ENCODE data around the gene CCDC141.
A peak's percentile ranks its signal among the peaks of the same experiment; 100 is the strongest.

Gene CCDC141

GRCh38 chr2:178914259-178914849 lies 135.6 kb downstream of the CCDC141 start:
- ATAC-seq (ENCODE audit: insufficient read depth, low read depth), result peak; percentile 99

DNA sequence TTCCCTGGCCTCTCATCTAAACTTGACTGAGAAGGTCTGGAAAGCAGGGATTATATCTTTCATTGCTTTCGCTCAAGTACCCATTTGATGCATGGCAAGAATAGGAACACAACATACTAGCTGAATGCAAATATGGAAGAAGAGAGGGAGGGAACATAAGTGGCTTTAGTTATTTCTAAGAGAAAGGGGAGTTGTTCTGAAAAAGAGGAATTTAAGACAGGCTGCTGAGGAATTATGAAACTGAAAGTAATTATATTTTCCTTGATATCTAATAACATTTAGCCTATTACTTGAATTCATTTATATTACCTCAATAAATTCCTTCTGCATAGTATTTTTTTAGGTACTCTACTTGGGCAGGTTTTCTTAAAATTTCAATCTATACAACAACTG lies 136.9 kb downstream of the CCDC141 start:
- Histone ChIP-seq H3K27me3 (ENCODE audit: insufficient read depth, low read length, poor library complexity) (peaks cover 14% of the 10 kb centered on the region), H3K36me3 (ENCODE audit: insufficient read depth, low read length) (no peaks in the 10 kb centered on the region), H3K9me3 (ENCODE audit: insufficient read depth, low read length, severe bottlenecking) (no peaks in the 10 kb centered on the region), H3K27ac (ENCODE audit: low read length) (no peak overlapping the region), H3K9ac (ENCODE audit: low read depth, low read length) (no peak overlapping the region), H3K4me2 (ENCODE audit: insufficient read depth, low read length) (no peak overlapping the region), H2AFZ (ENCODE audit: low read depth, low read length) (no peak overlapping the region), H4K20me1 (ENCODE audit: insufficient read depth, low read length) (no peaks in the 10 kb centered on the region), H3K4me3 (ENCODE audit: low read depth in 1 of 2, low read length in 2 of 2) (no peak overlapping the region), H3K79me2 (ENCODE audit: insufficient read depth, low read length) (no peaks in the 10 kb centered on the region), H3K4me1 (ENCODE audit: insufficient read depth, low read length) (no peaks in the 10 kb centered on the region)
- TF ChIP-seq CTCF (IDR thresholded peaks at IDR 0.05; ENCODE audit: borderline replicate concordance, extremely low read depth, low read length, poor library complexity, severe bottlenecking), result no peak
- no peak for TF ChIP-seq EZH2 (IDR thresholded peaks at IDR 0.05; ENCODE audit: borderline replicate concordance, low read depth, low read length, severe bottlenecking)
- no peak for ATAC-seq (ENCODE audit: insufficient read depth, low read depth)
- no peak for DNase-seq

More at GRCh38 chr2:178914259-178914849, 135.6 kb downstream of the CCDC141 start:
- no peak overlapping the region for H3K4me2 ChIP-seq (ENCODE audit: insufficient read depth, low read length)
- peaks cover 14% of the 10 kb centered on the region for H3K27me3 ChIP-seq (ENCODE audit: insufficient read depth, low read length, poor library complexity)
- no peaks in the 10 kb centered on the region for H3K4me1 ChIP-seq (ENCODE audit: insufficient read depth, low read length)
- no peaks in the 10 kb centered on the region for H3K9me3 ChIP-seq (ENCODE audit: insufficient read depth, low read length, severe bottlenecking)
- H3K4me3 ChIP-seq (ENCODE audit: low read depth in 1 of 2, low read length in 2 of 2), result no peak overlapping the region
- H4K20me1 ChIP-seq (ENCODE audit: insufficient read depth, low read length), result no peaks in the 10 kb centered on the region
- no peak overlapping the region for H3K9ac ChIP-seq (ENCODE audit: low read depth, low read length)
- H2AFZ ChIP-seq (ENCODE audit: low read depth, low read length), result peak overlapping the region; percentile 31; the same call in 1 of the 2 replicates
- H3K79me2 ChIP-seq (ENCODE audit: insufficient read depth, low read length), result no peaks in the 10 kb centered on the region
- DNase-seq, result peak; percentile 78
- no peak overlapping the region for H3K27ac ChIP-seq (ENCODE audit: low read length)
- no peaks in the 10 kb centered on the region for H3K36me3 ChIP-seq (ENCODE audit: insufficient read depth, low read length)
- TF ChIP-seq EZH2 (IDR thresholded peaks at IDR 0.05; ENCODE audit: borderline replicate concordance, low read depth, low read length, severe bottlenecking) (no peak), CTCF (IDR thresholded peaks at IDR 0.05; ENCODE audit: borderline replicate concordance, extremely low read depth, low read length, poor library complexity, severe bottlenecking) (peak; percentile 94)

- Histone ChIP-seq H3K4me3 (ENCODE audit: low read depth in 1 of 2, low read length in 2 of 2) (no peak overlapping the region), H4K20me1 (ENCODE audit: insufficient read depth, low read length) (no peaks in the 10 kb centered on the region), H3K27ac (ENCODE audit: low read length) (no peak overlapping the region), H3K36me3 (ENCODE audit: insufficient read depth, low read length) (no peaks in the 10 kb centered on the region), H3K4me1 (ENCODE audit: insufficient read depth, low read length) (no peaks in the 10 kb centered on the region), H2AFZ (ENCODE audit: low read depth, low read length) (no peak overlapping the region), H3K27me3 (ENCODE audit: insufficient read depth, low read length, poor library complexity) (peaks cover 14% of the 10 kb centered on the region), H3K4me2 (ENCODE audit: insufficient read depth, low read length) (no peak overlapping the region), H3K79me2 (ENCODE audit: insufficient read depth, low read length) (no peaks in the 10 kb centered on the region), H3K9me3 (ENCODE audit: insufficient read depth, low read length, severe bottlenecking) (no peaks in the 10 kb centered on the region), H3K9ac (ENCODE audit: low read depth, low read length) (no peak overlapping the region)
- ATAC-seq (ENCODE audit: insufficient read depth, low read depth), result no peak
- no peak for TF ChIP-seq EZH2 (IDR thresholded peaks at IDR 0.05; ENCODE audit: borderline replicate concordance, low read depth, low read length, severe bottlenecking)
- no peak for TF ChIP-seq CTCF (IDR thresholded peaks at IDR 0.05; ENCODE audit: borderline replicate concordance, extremely low read depth, low read length, poor library complexity, severe bottlenecking)
- no peak for DNase-seq
Measured at GRCh38 chr2:178912416-178913048, 137.4 kb downstream of the CCDC141 start.
